Parathyroid adenoma (tissue), 2 donors: Measurements from ENCODE around the gene LFNG.

Experiments used
- H2AFZ ChIP-seq: fragments of 300-600 bp; sonication (generic); one replicate; pipeline ENCODE4 v1.7.0; 2017; ENCODE audit warnings: antibody characterized with exemption, mild to moderate bottlenecking
- H3K27ac ChIP-seq: fragments of 300-600 bp; sonication (generic); one replicate; pipeline ENCODE4 v1.7.0; 2017
- H3K27me3 ChIP-seq: fragments of 300-600 bp; sonication (generic); one replicate; pipeline ENCODE4 v1.7.0; 2017; ENCODE audit warnings: low read length; ENCODE audit not compliant: control insufficient read depth, insufficient read depth
- H3K36me3 ChIP-seq: fragments of 300-600 bp; sonication (generic); one replicate; pipeline ENCODE4 v1.7.0; 2017; ENCODE audit warnings: low read length; ENCODE audit not compliant: control insufficient read depth, insufficient read depth
- H3K4me1 ChIP-seq: fragments of 300-600 bp; sonication (generic); one replicate; pipeline ENCODE4 v1.7.0; 2017; ENCODE audit warnings: control low read depth
- H3K4me2 ChIP-seq: fragments of 300-600 bp; sonication (generic); one replicate; pipeline ENCODE4 v1.7.0; 2017; ENCODE audit warnings: low read length
- H3K4me3 ChIP-seq: fragments of 300-600 bp; sonication (generic); one replicate; pipeline ENCODE4 v1.7.0; 2017; ENCODE audit warnings: low read depth, low read length
- H3K79me2 ChIP-seq: fragments of 300-600 bp; sonication (generic); one replicate; pipeline ENCODE4 v1.7.0; 2017; ENCODE audit warnings: control low read depth
- H3K9ac ChIP-seq: fragments of 300-600 bp; sonication (generic); one replicate; pipeline ENCODE4 v1.7.0; 2017; ENCODE audit warnings: mild to moderate bottlenecking
- H3K9me3 ChIP-seq: fragments of 300-600 bp; sonication (generic); one replicate; pipeline ENCODE4 v1.7.0; 2017; ENCODE audit warnings: low read length; ENCODE audit not compliant: control insufficient read depth
- TF ChIP-seq, protein P1 (sequence below): fragments of 300-600 bp; sonication (generic); IDR thresholded peaks from one replicate; pipeline ENCODE4 v1.7.0; 2017; ENCODE audit warnings: antibody characterized with exemption, mild to moderate bottlenecking
- donor health status: primary hyperparathyroidism.

LFNG gene

DNA sequence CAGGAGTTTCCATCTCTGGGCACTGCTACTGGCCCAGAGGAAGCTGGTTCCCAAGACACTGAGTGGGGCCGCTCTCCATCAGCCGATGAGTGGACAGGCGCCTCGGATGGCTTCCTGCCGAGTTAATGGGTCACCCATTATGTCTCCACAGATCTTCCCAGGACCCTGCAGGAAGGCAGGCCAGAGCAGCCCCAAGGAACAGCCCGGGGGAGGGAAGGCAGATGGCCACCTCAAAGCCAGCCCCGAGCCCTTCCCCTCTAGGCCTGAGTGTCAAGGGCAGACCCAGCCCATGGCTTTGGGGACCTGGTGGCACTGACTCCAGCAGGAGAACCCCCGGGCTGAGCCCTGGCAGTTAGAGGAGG lies 3.4 kb upstream of the LFNG start:
- H3K36me3 ChIP-seq: no peaks in the 10 kb centered on the region
- no peaks in the 10 kb centered on the region for H3K27me3 ChIP-seq
- H3K79me2 ChIP-seq: no peaks in the 10 kb centered on the region
- H3K4me1 ChIP-seq: no peaks in the 10 kb centered on the region
- no peak overlapping the region for H3K4me2 ChIP-seq
- H2AFZ ChIP-seq: no peak overlapping the region
- TF ChIP-seq, protein P1, sequence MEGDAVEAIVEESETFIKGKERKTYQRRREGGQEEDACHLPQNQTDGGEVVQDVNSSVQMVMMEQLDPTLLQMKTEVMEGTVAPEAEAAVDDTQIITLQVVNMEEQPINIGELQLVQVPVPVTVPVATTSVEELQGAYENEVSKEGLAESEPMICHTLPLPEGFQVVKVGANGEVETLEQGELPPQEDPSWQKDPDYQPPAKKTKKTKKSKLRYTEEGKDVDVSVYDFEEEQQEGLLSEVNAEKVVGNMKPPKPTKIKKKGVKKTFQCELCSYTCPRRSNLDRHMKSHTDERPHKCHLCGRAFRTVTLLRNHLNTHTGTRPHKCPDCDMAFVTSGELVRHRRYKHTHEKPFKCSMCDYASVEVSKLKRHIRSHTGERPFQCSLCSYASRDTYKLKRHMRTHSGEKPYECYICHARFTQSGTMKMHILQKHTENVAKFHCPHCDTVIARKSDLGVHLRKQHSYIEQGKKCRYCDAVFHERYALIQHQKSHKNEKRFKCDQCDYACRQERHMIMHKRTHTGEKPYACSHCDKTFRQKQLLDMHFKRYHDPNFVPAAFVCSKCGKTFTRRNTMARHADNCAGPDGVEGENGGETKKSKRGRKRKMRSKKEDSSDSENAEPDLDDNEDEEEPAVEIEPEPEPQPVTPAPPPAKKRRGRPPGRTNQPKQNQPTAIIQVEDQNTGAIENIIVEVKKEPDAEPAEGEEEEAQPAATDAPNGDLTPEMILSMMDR: no peak
- H3K27ac ChIP-seq: no peak overlapping the region
- H3K4me3 ChIP-seq: no peak overlapping the region
- H3K9me3 ChIP-seq: no peaks in the 10 kb centered on the region
- no peak overlapping the region for H3K9ac ChIP-seq

DNA sequence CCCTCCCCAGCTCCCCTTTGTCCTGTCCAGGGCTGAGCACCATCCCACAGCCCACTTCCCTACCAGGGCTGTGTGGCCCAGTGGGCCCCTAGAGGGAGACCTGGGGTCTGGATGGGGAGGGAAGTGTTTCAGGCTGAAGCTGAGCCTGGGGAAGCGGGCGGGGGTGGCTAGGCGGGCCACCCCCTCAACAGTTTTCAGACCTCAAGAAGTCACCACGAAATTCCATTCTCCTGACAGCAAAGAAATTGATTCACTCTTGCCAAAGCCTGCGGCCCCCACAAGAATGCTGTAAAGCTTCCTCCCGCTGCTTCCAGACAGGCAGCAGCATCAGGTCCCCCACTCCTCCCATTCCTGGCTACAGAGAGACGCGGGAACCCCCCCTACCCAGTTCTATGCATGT lies 2.5 kb upstream of the LFNG start:
- H3K27ac ChIP-seq: no peak overlapping the region
- H3K79me2 ChIP-seq: no peaks in the 10 kb centered on the region
- H3K36me3 ChIP-seq: no peaks in the 10 kb centered on the region
- H3K27me3 ChIP-seq: no peaks in the 10 kb centered on the region
- H3K4me1 ChIP-seq: no peaks in the 10 kb centered on the region
- H3K9ac ChIP-seq: no peak overlapping the region
- TF ChIP-seq, protein P1: no peak
- H3K9me3 ChIP-seq: no peaks in the 10 kb centered on the region
- no peak overlapping the region for H2AFZ ChIP-seq
- no peak overlapping the region for H3K4me3 ChIP-seq
- no peak overlapping the region for H3K4me2 ChIP-seq

DNA sequence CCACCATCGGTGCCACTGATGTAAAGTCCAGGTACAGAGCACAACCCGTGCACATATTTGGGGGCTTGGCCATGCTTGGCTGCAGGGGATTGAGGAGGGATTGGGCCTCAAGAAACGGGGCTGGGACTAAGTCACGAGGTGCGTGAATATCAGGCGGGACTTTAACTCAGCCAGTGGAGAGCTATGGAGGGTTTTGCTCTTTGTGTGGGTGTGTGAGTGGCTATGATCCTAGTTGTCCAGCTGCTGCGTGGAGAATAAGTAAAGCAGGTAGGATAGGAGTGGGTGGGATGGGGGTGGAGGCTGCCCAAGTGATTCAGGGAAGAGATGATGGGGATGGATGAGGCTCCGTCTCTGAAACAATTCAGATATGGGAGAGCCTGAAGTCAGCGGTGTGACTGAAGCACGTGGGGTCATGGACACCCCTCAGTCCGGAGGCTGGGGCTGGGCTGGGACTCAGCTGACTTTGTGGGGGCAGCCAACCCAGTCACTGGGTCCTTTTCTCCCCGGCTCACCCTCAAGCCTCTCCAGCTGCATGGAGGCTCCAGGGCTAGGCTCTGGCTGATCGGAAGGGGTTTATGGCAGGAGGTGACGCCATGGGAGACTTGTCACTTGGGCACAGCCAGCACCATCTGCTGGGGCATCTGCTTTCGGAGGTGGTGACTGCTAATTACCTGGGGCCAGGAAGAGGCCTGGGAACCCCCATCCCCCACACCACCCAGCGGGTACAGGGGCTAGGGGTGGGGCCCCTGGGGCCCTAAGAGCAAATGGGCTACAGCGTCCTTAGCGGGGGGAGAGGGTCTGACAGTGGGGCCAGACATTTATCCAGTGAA lies 1.7 kb upstream of the LFNG start:
- Histone ChIP-seq H3K4me1 (no peaks in the 10 kb centered on the region), H3K27me3 (no peaks in the 10 kb centered on the region), H3K27ac (no peak overlapping the region), H3K79me2 (no peaks in the 10 kb centered on the region), H3K4me3 (no peak overlapping the region), H2AFZ (no peak overlapping the region), H3K9me3 (no peaks in the 10 kb centered on the region), H3K9ac (no peak overlapping the region), H3K36me3 (no peaks in the 10 kb centered on the region), H3K4me2 (no peak overlapping the region)
- TF ChIP-seq, protein P1: no peak

DNA sequence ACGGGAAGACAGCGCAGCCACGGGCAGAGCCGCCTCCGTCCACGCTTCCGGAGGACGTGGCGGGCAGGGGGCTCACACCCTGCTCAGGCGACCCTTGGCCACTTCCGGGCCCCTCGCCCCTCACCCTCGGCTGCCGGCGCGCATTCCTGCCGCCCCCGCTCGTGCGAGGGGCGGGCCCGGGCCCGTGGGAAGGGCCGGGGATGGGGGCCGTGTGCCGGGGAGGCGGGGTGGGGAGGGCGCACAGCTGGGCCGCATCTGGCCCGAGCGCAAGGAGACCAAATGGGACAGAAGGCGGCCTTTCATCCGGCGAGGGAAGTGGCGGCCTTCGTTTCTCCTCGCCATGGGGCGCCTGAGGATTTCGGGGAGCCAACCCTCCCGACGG lies 846 bp upstream of the LFNG start:
- Histone ChIP-seq H3K27me3 (no peaks in the 10 kb centered on the region), H3K4me2 (peak overlapping the region; percentile 75), H3K9me3 (no peaks in the 10 kb centered on the region), H3K4me3 (peak overlapping the region; percentile 34), H3K4me1 (no peaks in the 10 kb centered on the region), H2AFZ (peak overlapping the region; percentile 69), H3K36me3 (no peaks in the 10 kb centered on the region), H3K79me2 (no peaks in the 10 kb centered on the region), H3K27ac (no peak overlapping the region), H3K9ac (no peak overlapping the region)
- TF ChIP-seq, protein P1: no peak
